Kidney (tissue), 14 donors: ENCODE measurements around the gene NDUFA3. TPM values are rescaled to one million over a fixed set of nuclear protein-coding genes. Genes with fewer than 3 reads are reported as not detected.

Experiments used
- DNase-seq, 5 donors: peaks; one replicate each; pipeline ENCODE4 v3.0.0-alpha.2; 2013 to 2020
- FAIRE-seq: peaks from 2 replicates; lab custom pipeline; 2012; peaks lifted over from hg19 to GRCh38; lab: Jason Lieb, UNC
- H3K27ac ChIP-seq, 2 donors: one replicate each; pipeline ENCODE4 v1.7.0; 2013; ENCODE audit warnings: low read depth in 2 of 2, low read length in 2 of 2, inconsistent platforms in 1 of 2
- H3K27me3 ChIP-seq: one replicate; pipeline ENCODE4 v1.7.1; 2013; ENCODE audit warnings: low read length, inconsistent platforms; ENCODE audit not compliant: control insufficient read depth, insufficient read depth
- H3K36me3 ChIP-seq, 3 donors: one replicate each; pipeline versions ENCODE4 v1.7.0 to v1.7.1; 2013; ENCODE audit warnings: low read length in 3 of 3, control low read depth in 1 of 3, inconsistent platforms in 1 of 3; ENCODE audit not compliant: insufficient read depth in 3 of 3, control insufficient read depth in 2 of 3
- H3K4me1 ChIP-seq, 3 donors: one replicate each; pipeline versions ENCODE4 v1.7.0 to v1.7.1; 2013; ENCODE audit warnings: low read length in 3 of 3, inconsistent platforms in 1 of 3, low read depth in 1 of 3; ENCODE audit not compliant: control insufficient read depth in 2 of 3, insufficient read depth in 2 of 3
- H3K4me3 ChIP-seq, 3 donors: one replicate each; pipeline versions ENCODE4 v1.7.0 to v1.8.1; 2013; ENCODE audit warnings: low read length in 3 of 3, control low read depth in 1 of 3, inconsistent platforms in 1 of 3
- H3K9ac ChIP-seq, 3 donors: one replicate each; pipeline versions ENCODE4 v1.7.0 to v1.7.1; 2013; ENCODE audit warnings: low read length in 3 of 3, control low read depth in 1 of 3, inconsistent platforms in 1 of 3
- H3K9me3 ChIP-seq, 3 donors: one replicate each; pipeline versions ENCODE4 v1.7.0 to v1.7.1; 2013; ENCODE audit warnings: low read length in 3 of 3, control low read depth in 1 of 3, inconsistent platforms in 1 of 3; ENCODE audit not compliant: control insufficient read depth in 2 of 3, insufficient read depth in 1 of 3
- intact Hi-C: fragments of 100-400 bp; cut with DNase I; formaldehyde crosslinking; loops from one replicate; pipeline ENCODE4 v1.11.1; 2022
- polyA plus RNA-seq: library from polyadenylated mRNA; stranded (reverse); fragments of 350-450 nt; fragmentation: Illumina TruSeq; extraction: RNeasy Lipid Tissue Mini Kit (QIAGEN cat#74804); gene quantifications from one replicate; pipeline ENCODE4 v1.2.3, GENCODE V29; 2014; ENCODE audit warnings: low read depth, low replicate concordance; ENCODE audit not compliant: insufficient read depth
- total RNA-seq: library from RNA; stranded (reverse); fragmentation: NEBNext Ultra II Directional; extraction: Animal tissue kit (Norgen Biotek cat#: 25700); gene quantifications from one replicate; pipeline ENCODE4 v1.2.1, GENCODE V29; 2021
- TF ChIP-seq, protein P1 (sequence below): IDR thresholded peaks from 3 replicates; pipeline ENCODE4 v1.5.1; 2012; ENCODE audit warnings: mild to moderate bottlenecking, moderate library complexity, borderline replicate concordance; ENCODE audit not compliant: insufficient read depth; ENCODE audit errors: extremely low read depth
- donor health status: control.
- donor health status: control.
- donor health status: control.
- donor health status: control.
- donor health status: control.
- donor health status: DM: yes; HTN: yes; CAD: no.
- donor health status: Normal renal cell carcinoma (clear cell type).

The NDUFA3 gene
- total and polyA plus RNA-seq, 2 donors from 2014 or later: 132 to 1,006 TPM

GRCh38 chr19:54107876-54108490, 5.3 kb downstream of the NDUFA3 start:
- Histone ChIP-seq H3K9ac (no peak overlapping the region), H3K4me1 (peaks cover 0 to 3% (median 0%) of the 10 kb centered on the region in 3 donors), H3K9me3 (no peaks in the 10 kb centered on the region), H3K27ac (no peak overlapping the region), H3K36me3 (peaks cover 0 to 12% (median 12%) of the 10 kb centered on the region in 3 donors), H3K4me3 (no peak overlapping the region), H3K27me3 (no peaks in the 10 kb centered on the region)
- DNase-seq (peak in 1 of 5 donors; percentile 61), FAIRE-seq (no peak)
- TF ChIP-seq, protein P1, sequence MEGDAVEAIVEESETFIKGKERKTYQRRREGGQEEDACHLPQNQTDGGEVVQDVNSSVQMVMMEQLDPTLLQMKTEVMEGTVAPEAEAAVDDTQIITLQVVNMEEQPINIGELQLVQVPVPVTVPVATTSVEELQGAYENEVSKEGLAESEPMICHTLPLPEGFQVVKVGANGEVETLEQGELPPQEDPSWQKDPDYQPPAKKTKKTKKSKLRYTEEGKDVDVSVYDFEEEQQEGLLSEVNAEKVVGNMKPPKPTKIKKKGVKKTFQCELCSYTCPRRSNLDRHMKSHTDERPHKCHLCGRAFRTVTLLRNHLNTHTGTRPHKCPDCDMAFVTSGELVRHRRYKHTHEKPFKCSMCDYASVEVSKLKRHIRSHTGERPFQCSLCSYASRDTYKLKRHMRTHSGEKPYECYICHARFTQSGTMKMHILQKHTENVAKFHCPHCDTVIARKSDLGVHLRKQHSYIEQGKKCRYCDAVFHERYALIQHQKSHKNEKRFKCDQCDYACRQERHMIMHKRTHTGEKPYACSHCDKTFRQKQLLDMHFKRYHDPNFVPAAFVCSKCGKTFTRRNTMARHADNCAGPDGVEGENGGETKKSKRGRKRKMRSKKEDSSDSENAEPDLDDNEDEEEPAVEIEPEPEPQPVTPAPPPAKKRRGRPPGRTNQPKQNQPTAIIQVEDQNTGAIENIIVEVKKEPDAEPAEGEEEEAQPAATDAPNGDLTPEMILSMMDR: no peak
- intact Hi-C loops: no loop called here

DNA sequence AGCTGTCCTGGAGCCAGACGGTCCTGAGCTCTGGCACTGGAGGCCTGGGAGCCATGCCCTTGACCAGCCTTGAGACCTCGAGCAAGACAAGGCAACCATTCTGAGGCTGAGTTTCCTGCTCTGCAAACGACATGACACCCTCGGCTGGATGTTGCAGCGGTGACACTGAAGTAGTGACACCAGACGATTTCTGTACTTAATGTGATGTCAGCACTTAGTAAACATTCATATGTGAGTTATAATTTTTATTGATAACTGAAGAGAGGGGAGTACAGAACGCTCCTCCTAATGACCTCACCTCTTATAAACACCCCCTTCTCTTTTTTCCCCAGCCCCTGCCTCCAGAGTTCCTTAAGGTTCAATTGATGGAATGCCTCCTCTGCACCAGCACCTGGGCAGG, 5.8 kb downstream of the NDUFA3 start:
- Histone ChIP-seq H3K4me3 (no peak overlapping the region), H3K27ac (no peak overlapping the region), H3K9me3 (no peaks in the 10 kb centered on the region), H3K4me1 (no peaks in the 10 kb centered on the region), H3K27me3 (no peaks in the 10 kb centered on the region), H3K36me3 (peaks cover 0 to 12% (median 12%) of the 10 kb centered on the region in 3 donors), H3K9ac (no peak overlapping the region)
- intact Hi-C loops: no loop called here
- no peak for FAIRE-seq
- TF ChIP-seq, protein P1: no peak
- DNase-seq: no peak

- H3K4me1 ChIP-seq: peaks cover 0 to 8% (median 0%) of the 10 kb centered on the region in 3 donors
- FAIRE-seq (no peak), DNase-seq (peak in 1 of 5 donors; percentile 82)
- no peak overlapping the region for H3K4me3 ChIP-seq
- TF ChIP-seq, protein P1: no peak
- no peak overlapping the region for H3K27ac ChIP-seq
- H3K9ac ChIP-seq: no peak overlapping the region
- no peaks in the 10 kb centered on the region for H3K27me3 ChIP-seq
- H3K36me3 ChIP-seq: peaks cover 0 to 12% (median 12%) of the 10 kb centered on the region in 3 donors
- H3K9me3 ChIP-seq: no peaks in the 10 kb centered on the region
- intact Hi-C loops: no loop called here
These were observed 7.0 kb downstream of the NDUFA3 start for GRCh38 chr19:54109651-54110050.
